Measurements from ENCODE around the gene CCL22. TPM values are rescaled to one million over a fixed set of nuclear protein-coding genes. Genes with fewer than 3 reads are reported as not detected.

CCL22 gene
- total RNA-seq, 1 experiment from 2014 or later, result 0.66 TPM

- H3K27me3 ChIP-seq (ENCODE audit: insufficient read depth, low read length), result no peaks in the 10 kb centered on the region
- no peaks in the 10 kb centered on the region for H4K20me1 ChIP-seq (ENCODE audit: insufficient read depth)
- H3K4me1 ChIP-seq (ENCODE audit: control insufficient read depth in 1 of 2, insufficient read depth in 2 of 2, low read length in 2 of 2), result peaks cover 0 to 7% of the 10 kb centered on the region in 2 experiments; a peak in 2 of 4 replicates
- H3K79me2 ChIP-seq (ENCODE audit: insufficient read depth, low read length), result no peaks in the 10 kb centered on the region
- H3K4me3 ChIP-seq (replicated peaks in 1 of 2; ENCODE audit: low read depth in 1 of 2, low read length in 2 of 2), result no peak overlapping the region
- intact Hi-C loops (cut with micrococcal nuclease), result no loop called here
- no peak overlapping the region for H3K9ac ChIP-seq (ENCODE audit: low read length)
- POLR2A ChIA-PET, result no interaction called here
- ATAC-seq (no peak), DNase-seq (ENCODE audit: low read depth, low spot score) (no peak)
- TF ChIP-seq REST (IDR thresholded peaks at IDR 0.05; ENCODE audit: low read depth), result no peak
- H3K27ac ChIP-seq (ENCODE audit: low read depth, low read length), result no peak overlapping the region
- no TSS peak for BruUV-seq (replicated peaks)
- H3K4me2 ChIP-seq (ENCODE audit: low read length), result no peak overlapping the region
- CTCF ChIA-PET, result no interaction called here
- RAD21 ChIA-PET (ENCODE audit: low non-redundant PET in 1 of 2, low total read pairs in 2 of 2, uncharacterized antibody in 2 of 2, unreplicated experiment in 2 of 2), result no interaction called here
- H2AFZ ChIP-seq (ENCODE audit: low read depth, low read length, poor library complexity, severe bottlenecking), result no peak overlapping the region
- no peaks in the 10 kb centered on the region for H3K9me3 ChIP-seq (ENCODE audit: control insufficient read depth in 1 of 2, insufficient read depth in 1 of 2, low read depth in 1 of 2, low read length in 2 of 2)
- no peaks in the 10 kb centered on the region for H3K36me3 ChIP-seq (ENCODE audit: control insufficient read depth in 1 of 2, insufficient read depth in 2 of 2, low read length in 2 of 2)
- H3K9me2 ChIP-seq (ENCODE audit: insufficient read depth), result no peaks in the 10 kb centered on the region
Observed at GRCh38 chr16:57356547-57356946, 2.0 kb upstream of the CCL22 start.

GRCh38 chr16:57357330-57358085 lies 1.1 kb upstream of the CCL22 start:
- POLR2A ChIA-PET, result no interaction called here
- no peaks in the 10 kb centered on the region for H3K27me3 ChIP-seq (ENCODE audit: insufficient read depth, low read length)
- CTCF ChIA-PET, result no interaction called here
- no peak for TF ChIP-seq EZH2phosphoT487 (IDR thresholded peaks at IDR 0.05; ENCODE audit: borderline replicate concordance)
- TF ChIP-seq SP1 (IDR thresholded peaks at IDR 0.05; ENCODE audit: low read depth), result no peak
- TF ChIP-seq SIN3A (IDR thresholded peaks at IDR 0.05; ENCODE audit: low read depth), result no peak
- no peak for TF ChIP-seq MAX (IDR thresholded peaks at IDR 0.05)
- TF ChIP-seq POLR2A (IDR thresholded peaks at IDR 0.05; ENCODE audit: borderline replicate concordance, extremely low read depth, insufficient read depth, insufficient read length), result no peak
- no peak for TF ChIP-seq CBX3 (IDR thresholded peaks at IDR 0.05; ENCODE audit: low read depth)
- TF ChIP-seq ZBTB33 (IDR thresholded peaks at IDR 0.05; ENCODE audit: extremely low read depth, insufficient replicate concordance, low read length), result no peak
- TF ChIP-seq YY1 (IDR thresholded peaks at IDR 0.05; ENCODE audit: extremely low read depth, insufficient replicate concordance, low read depth, low read length), result no peak
- no peak for TF ChIP-seq RAD21 (IDR thresholded peaks at IDR 0.05; ENCODE audit: low read depth)
- TF ChIP-seq POLR2AphosphoS5 (IDR thresholded peaks at IDR 0.05; ENCODE audit: low read depth, low read length), result no peak

More at GRCh38 chr16:57357330-57358085, 1.1 kb upstream of the CCL22 start:
- BruUV-seq (replicated peaks), result no TSS peak
- Histone ChIP-seq H3K36me3 (ENCODE audit: control insufficient read depth in 1 of 2, insufficient read depth in 2 of 2, low read length in 2 of 2) (no peaks in the 10 kb centered on the region), H4K20me1 (ENCODE audit: insufficient read depth) (no peaks in the 10 kb centered on the region), H3K9me2 (ENCODE audit: insufficient read depth) (no peaks in the 10 kb centered on the region), H3K9ac (ENCODE audit: low read length) (no peak overlapping the region), H3K79me2 (ENCODE audit: insufficient read depth, low read length) (no peaks in the 10 kb centered on the region), H3K4me1 (ENCODE audit: control insufficient read depth in 1 of 2, insufficient read depth in 2 of 2, low read length in 2 of 2) (peaks cover 0 to 7% of the 10 kb centered on the region in 2 experiments; a peak in 2 of 4 replicates), H2AFZ (ENCODE audit: low read depth, low read length, poor library complexity, severe bottlenecking) (no peak overlapping the region), H3K4me2 (ENCODE audit: low read length) (no peak overlapping the region), H3K4me3 (replicated peaks in 1 of 2; ENCODE audit: low read depth in 1 of 2, low read length in 2 of 2) (no peak overlapping the region), H3K9me3 (ENCODE audit: control insufficient read depth in 1 of 2, insufficient read depth in 1 of 2, low read depth in 1 of 2, low read length in 2 of 2) (no peaks in the 10 kb centered on the region), H3K27ac (ENCODE audit: low read depth, low read length) (no peak overlapping the region)
- intact Hi-C loops (cut with micrococcal nuclease), result no loop called here
- RAD21 ChIA-PET (ENCODE audit: low non-redundant PET in 1 of 2, low total read pairs in 2 of 2, uncharacterized antibody in 2 of 2, unreplicated experiment in 2 of 2), result no interaction called here
- DNase-seq (ENCODE audit: low read depth, low spot score) (no peak), ATAC-seq (no peak)
